Measurements from ENCODE around the gene POU6F2.

DNA sequence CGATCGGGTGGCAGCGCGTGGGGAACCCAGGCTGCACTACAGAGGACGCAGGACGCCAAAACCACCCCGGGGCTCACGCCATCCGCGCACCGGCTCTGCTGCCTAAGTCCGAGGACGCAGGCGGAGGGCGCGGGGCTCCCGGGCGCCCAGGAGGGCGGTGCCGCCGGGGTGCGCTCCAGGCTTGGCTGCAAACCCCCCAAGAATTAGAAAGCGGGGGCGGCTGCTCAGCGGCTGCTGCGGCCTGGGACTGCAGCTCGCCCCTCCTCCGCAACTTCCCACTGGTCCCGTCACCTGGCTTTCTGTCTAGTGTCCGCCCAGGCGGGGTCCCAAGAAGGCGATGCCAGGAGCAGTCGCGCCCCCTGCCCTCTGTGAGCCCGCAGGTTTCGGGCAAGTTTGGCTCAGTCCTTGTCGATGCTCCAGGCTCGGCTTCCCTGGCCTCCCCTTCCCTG, 1.7 kb upstream of the POU6F2 start:
- no peak for TF ChIP-seq POLR2A (IDR thresholded peaks at IDR 0.05)
- TF ChIP-seq, protein P1, sequence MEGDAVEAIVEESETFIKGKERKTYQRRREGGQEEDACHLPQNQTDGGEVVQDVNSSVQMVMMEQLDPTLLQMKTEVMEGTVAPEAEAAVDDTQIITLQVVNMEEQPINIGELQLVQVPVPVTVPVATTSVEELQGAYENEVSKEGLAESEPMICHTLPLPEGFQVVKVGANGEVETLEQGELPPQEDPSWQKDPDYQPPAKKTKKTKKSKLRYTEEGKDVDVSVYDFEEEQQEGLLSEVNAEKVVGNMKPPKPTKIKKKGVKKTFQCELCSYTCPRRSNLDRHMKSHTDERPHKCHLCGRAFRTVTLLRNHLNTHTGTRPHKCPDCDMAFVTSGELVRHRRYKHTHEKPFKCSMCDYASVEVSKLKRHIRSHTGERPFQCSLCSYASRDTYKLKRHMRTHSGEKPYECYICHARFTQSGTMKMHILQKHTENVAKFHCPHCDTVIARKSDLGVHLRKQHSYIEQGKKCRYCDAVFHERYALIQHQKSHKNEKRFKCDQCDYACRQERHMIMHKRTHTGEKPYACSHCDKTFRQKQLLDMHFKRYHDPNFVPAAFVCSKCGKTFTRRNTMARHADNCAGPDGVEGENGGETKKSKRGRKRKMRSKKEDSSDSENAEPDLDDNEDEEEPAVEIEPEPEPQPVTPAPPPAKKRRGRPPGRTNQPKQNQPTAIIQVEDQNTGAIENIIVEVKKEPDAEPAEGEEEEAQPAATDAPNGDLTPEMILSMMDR (IDR thresholded peaks at IDR 0.05), result no peak
- TF ChIP-seq EP300 (IDR thresholded peaks at IDR 0.05), result no peak
- TF ChIP-seq POLR2AphosphoS5 (IDR thresholded peaks at IDR 0.05), result no peak

All from suprapubic skin (tissue), 4 donors.